ENCODE data around the gene MED25. TPM values are rescaled to one million over a fixed set of nuclear protein-coding genes. Genes with fewer than 3 reads are reported as not detected.

MED25 gene
- total RNA-seq, 1 donor from 2014 or later: 65.8 TPM

- Histone ChIP-seq H3K27me3 (ENCODE audit: low read depth) (no peaks in the 10 kb centered on the region), H3K4me3 (no peak overlapping the region), H3K4me1 (peaks cover 67% of the 10 kb centered on the region), H3K9me3 (replicated peaks) (no peaks in the 10 kb centered on the region), H3K27ac (replicated peaks) (no peak overlapping the region), H3K36me3 (no peaks in the 10 kb centered on the region)
- TF ChIP-seq CTCF (IDR thresholded peaks at IDR 0.05; ENCODE audit: borderline replicate concordance): no peak
- DNase-seq: no peak
- intact Hi-C loops (cut with micrococcal nuclease): no loop called here
These were observed 53.4 kb downstream of the MED25 start for GRCh38 chr19:49871349-49871985.

GRCh38 chr19:49872245-49873128 is 54.4 kb downstream of the MED25 start:
- Histone ChIP-seq H3K4me3 (no peak overlapping the region), H3K27ac (replicated peaks) (no peak overlapping the region), H3K9me3 (replicated peaks) (no peaks in the 10 kb centered on the region), H3K4me1 (peaks cover 58% of the 10 kb centered on the region), H3K27me3 (ENCODE audit: low read depth) (no peaks in the 10 kb centered on the region), H3K36me3 (no peaks in the 10 kb centered on the region)
- TF ChIP-seq CTCF (IDR thresholded peaks at IDR 0.05; ENCODE audit: borderline replicate concordance): no peak
- DNase-seq: no peak
- intact Hi-C loops (cut with micrococcal nuclease): no loop called here

GRCh38 chr19:49873129-49873521 is 55.0 kb downstream of the MED25 start:
- no peak for TF ChIP-seq CTCF (IDR thresholded peaks at IDR 0.05; ENCODE audit: borderline replicate concordance)
- Histone ChIP-seq H3K4me1 (peaks cover 55% of the 10 kb centered on the region), H3K36me3 (no peaks in the 10 kb centered on the region), H3K27ac (replicated peaks) (no peak overlapping the region), H3K9me3 (replicated peaks) (no peaks in the 10 kb centered on the region), H3K4me3 (no peak overlapping the region), H3K27me3 (ENCODE audit: low read depth) (no peaks in the 10 kb centered on the region)
- no peak for DNase-seq
- intact Hi-C loops (cut with micrococcal nuclease): no loop called here

- intact Hi-C loops (cut with micrococcal nuclease): no loop called here
- Histone ChIP-seq H3K4me1 (peaks cover 55% of the 10 kb centered on the region), H3K4me3 (no peak overlapping the region), H3K36me3 (peaks cover 4% of the 10 kb centered on the region), H3K27me3 (ENCODE audit: low read depth) (no peaks in the 10 kb centered on the region), H3K9me3 (replicated peaks) (no peaks in the 10 kb centered on the region), H3K27ac (replicated peaks) (no peak overlapping the region)
- DNase-seq: no peak
- TF ChIP-seq CTCF (IDR thresholded peaks at IDR 0.05; ENCODE audit: borderline replicate concordance): no peak
These were observed 55.7 kb downstream of the MED25 start for GRCh38 chr19:49873834-49874233.

- Histone ChIP-seq H3K9me3 (replicated peaks) (no peaks in the 10 kb centered on the region), H3K27me3 (ENCODE audit: low read depth) (no peaks in the 10 kb centered on the region), H3K36me3 (peaks cover 12% of the 10 kb centered on the region), H3K4me1 (peaks cover 58% of the 10 kb centered on the region), H3K27ac (replicated peaks) (no peak overlapping the region), H3K4me3 (peak overlapping the region; percentile 94)
- intact Hi-C loops (cut with micrococcal nuclease): no loop called here
- no peak for DNase-seq
- no peak for TF ChIP-seq CTCF (IDR thresholded peaks at IDR 0.05; ENCODE audit: borderline replicate concordance)
These were observed 56.5 kb downstream of the MED25 start for GRCh38 chr19:49874503-49875157.

Data from left ventricle myocardium inferior (tissue), 1 donor.